Sigmoid colon (tissue), 7 donors: ENCODE results near the gene TOMT. TPM values are rescaled to one million over a fixed set of nuclear protein-coding genes. Genes with fewer than 3 reads are reported as not detected.
A peak's percentile ranks its signal among the peaks of the same experiment; 100 is the strongest.

ENCODE experiments used
- DNase-seq: peaks from one replicate; pipeline ENCODE4 v3.0.0-alpha.2; 2019
- H3K27ac ChIP-seq, 4 donors: fragments of 200-600 bp; sonication (generic); one replicate each; pipeline ENCODE4 v1.5.1; 2016 to 2019; ENCODE audit warnings: mild to moderate bottlenecking in 1 of 4
- H3K27me3 ChIP-seq, 3 donors: fragments of 200-600 bp; sonication (generic); one replicate each; pipeline ENCODE4 v1.5.1; 2019; ENCODE audit warnings: mild to moderate bottlenecking in 1 of 3
- H3K36me3 ChIP-seq, 4 donors: fragments of 200-600 bp; sonication (generic); one replicate each; pipeline ENCODE4 v1.5.1; 2016 to 2019
- H3K4me1 ChIP-seq, 4 donors: fragments of 200-600 bp; sonication (generic); one replicate each; pipeline ENCODE4 v1.5.1; 2017 to 2019
- H3K4me3 ChIP-seq, 4 donors: fragments of 200-600 bp; sonication (generic); one replicate each; pipeline ENCODE4 v1.5.1; 2017 to 2019; ENCODE audit warnings: mild to moderate bottlenecking in 2 of 4, moderate library complexity in 1 of 4
- H3K9me3 ChIP-seq, 4 donors: fragments of 200-600 bp in 3 of 4; sonication (generic) in 3 of 4; one replicate each; pipeline versions ENCODE4 v1.5.1 to v1.6.1; 2013 to 2019
- EP300 ChIP-seq, 4 donors: sonication (generic); formaldehyde crosslinking; IDR thresholded peaks; one replicate each; pipeline ENCODE4 v1.6.1; 2017; ENCODE audit warnings: antibody characterized with exemption in 4 of 4
- POLR2A ChIP-seq, 2 donors: fragments of 450-650 bp; IDR thresholded peaks; one replicate each; pipeline ENCODE4 v1.6.1; 2016; ENCODE audit warnings: antibody characterized with exemption in 2 of 2, mild to moderate bottlenecking in 2 of 2, moderate library complexity in 2 of 2
- POLR2AphosphoS5 ChIP-seq, 4 donors: sonication (generic); formaldehyde crosslinking; IDR thresholded peaks; one replicate each; pipeline ENCODE4 v1.6.1; 2017; ENCODE audit warnings: antibody characterized with exemption in 4 of 4
- WGBS, 2 donors: extraction: QIAGEN DNeasy Blood & Tissue Kit; methylation state at CpG; one replicate each; pipeline ENCODE4 v1.1.7; 2013; 5-methylcytosine and 5-hydroxymethylcytosine counted together
- intact Hi-C: fragments of 100-400 bp; cut with DNase I; formaldehyde crosslinking; loops from one replicate; pipeline ENCODE4 v1.15.1; 2023
- polyA plus RNA-seq, 3 donors: library from polyadenylated mRNA; stranded (reverse); fragments of 200-250 nt; gene quantifications; one replicate each; pipeline ENCODE4 v1.2.3, GENCODE V29; 2013
- total RNA-seq, 4 donors: library from RNA; depleted of rRNA; stranded (reverse); fragments of >200 nt; gene quantifications; one replicate each; pipeline ENCODE4 v1.1.0, GENCODE V29; 2016
- TF ChIP-seq, protein P1 (sequence below), 4 experiments: fragments of 450-650 bp in 3 of 4; fragments of 200-600 bp in 1 of 4; IDR thresholded peaks; one replicate each; pipeline ENCODE4 v1.5.1; 2016 to 2019; ENCODE audit warnings: antibody characterized with exemption in 4 of 4, mild to moderate bottlenecking in 3 of 4, moderate library complexity in 2 of 4
- donor health status: healthy with polysubstance abuse.
- donor health status: Bipolar disorder and iron deficiency.
- donor health status: healthy.

TOMT gene
- total and polyA plus RNA-seq, 7 donors: not detected

DNA sequence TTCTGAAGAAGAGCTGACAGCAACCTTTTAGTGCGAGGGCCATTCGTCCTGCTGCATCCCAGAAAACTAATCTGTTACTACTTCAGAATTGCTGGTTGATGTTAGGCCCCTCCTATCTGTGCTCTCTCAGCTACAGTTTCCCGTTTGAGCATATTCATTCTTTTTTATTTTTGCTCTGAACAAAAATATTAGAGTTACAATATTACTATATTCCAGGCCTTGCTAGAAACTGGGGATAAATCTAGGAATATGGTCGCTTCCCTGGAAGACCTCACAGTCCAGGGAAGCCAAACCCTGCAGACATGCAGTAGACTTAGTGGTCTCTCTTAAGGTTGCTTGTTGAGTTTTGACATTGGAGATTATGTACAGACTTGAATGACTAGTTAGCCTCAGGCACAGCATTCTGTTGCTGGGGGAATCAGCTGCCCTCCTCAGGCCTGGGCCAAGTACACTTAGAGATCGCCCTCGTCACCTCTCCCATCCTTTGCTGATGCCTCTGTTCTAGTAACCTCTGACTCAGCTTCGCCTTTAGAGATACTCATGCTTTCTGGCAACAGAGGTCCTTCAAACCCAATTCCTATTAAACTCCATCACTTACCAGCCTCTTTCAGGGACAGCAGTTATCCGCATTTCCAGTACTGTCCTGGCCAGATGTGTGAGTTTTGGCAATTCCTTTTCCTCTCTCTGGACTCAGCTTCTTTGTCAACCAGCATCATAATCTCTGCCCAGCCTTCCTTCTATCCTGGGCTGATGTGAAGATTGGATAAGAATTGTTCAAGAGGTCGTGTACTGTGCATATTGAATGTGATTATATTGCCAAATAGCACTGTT lies 7.5 kb downstream of the TOMT start:
- Histone ChIP-seq H3K4me3 (peak overlapping the region; percentile 56 to 68 (median 62)), H3K9me3 (no peaks in the 10 kb centered on the region), H3K27ac (peak overlapping the region; percentile 91 to 98 (median 96)), H3K4me1 (peaks cover 0 to 19% (median 13%) of the 10 kb centered on the region in 4 donors), H3K36me3 (peaks cover 0 to 26% (median 4%) of the 10 kb centered on the region in 4 donors), H3K27me3 (no peaks in the 10 kb centered on the region)
- intact Hi-C loops: loop anchor here (1.0 to 10.0 kb wide), 5 partner anchors 32 to 322 kb away; partner anchors contain the start of genes CLPB, INPPL1, LRRC51 and NUMA1
- TF ChIP-seq, protein P1, sequence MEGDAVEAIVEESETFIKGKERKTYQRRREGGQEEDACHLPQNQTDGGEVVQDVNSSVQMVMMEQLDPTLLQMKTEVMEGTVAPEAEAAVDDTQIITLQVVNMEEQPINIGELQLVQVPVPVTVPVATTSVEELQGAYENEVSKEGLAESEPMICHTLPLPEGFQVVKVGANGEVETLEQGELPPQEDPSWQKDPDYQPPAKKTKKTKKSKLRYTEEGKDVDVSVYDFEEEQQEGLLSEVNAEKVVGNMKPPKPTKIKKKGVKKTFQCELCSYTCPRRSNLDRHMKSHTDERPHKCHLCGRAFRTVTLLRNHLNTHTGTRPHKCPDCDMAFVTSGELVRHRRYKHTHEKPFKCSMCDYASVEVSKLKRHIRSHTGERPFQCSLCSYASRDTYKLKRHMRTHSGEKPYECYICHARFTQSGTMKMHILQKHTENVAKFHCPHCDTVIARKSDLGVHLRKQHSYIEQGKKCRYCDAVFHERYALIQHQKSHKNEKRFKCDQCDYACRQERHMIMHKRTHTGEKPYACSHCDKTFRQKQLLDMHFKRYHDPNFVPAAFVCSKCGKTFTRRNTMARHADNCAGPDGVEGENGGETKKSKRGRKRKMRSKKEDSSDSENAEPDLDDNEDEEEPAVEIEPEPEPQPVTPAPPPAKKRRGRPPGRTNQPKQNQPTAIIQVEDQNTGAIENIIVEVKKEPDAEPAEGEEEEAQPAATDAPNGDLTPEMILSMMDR (IDR thresholded peaks at IDR 0.05): no peak
- no peak for TF ChIP-seq EP300 (IDR thresholded peaks at IDR 0.05)
- TF ChIP-seq POLR2AphosphoS5 (IDR thresholded peaks at IDR 0.05): no peak
- TF ChIP-seq POLR2A (IDR thresholded peaks at IDR 0.05): no peak
- no peak for DNase-seq
- 65 to 66% methylated on average over 9 of the region's 9 CpGs for WGBS, 2 donors

DNA sequence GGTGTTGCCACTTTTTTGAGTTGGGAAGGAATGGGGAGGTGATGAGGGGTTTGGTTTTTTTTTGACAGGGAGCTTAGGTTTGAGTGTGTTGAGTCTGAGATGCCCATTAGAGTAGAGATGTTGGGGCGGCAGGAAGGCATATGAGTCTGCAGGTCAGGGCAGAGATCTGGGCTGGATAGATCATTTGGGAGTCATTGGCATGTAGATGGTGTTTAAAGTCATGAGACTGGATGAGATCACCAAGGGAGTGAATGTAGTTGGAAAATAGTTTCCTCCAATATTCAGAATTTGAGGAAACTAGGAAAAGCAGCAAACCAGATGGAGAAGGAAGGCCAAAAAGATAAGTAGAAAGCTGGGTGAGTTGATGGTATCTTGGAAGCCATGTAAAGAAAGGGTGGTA lies 8.8 kb downstream of the TOMT start:
- TF ChIP-seq, protein P1 (IDR thresholded peaks at IDR 0.05): no peak
- TF ChIP-seq POLR2A (IDR thresholded peaks at IDR 0.05): no peak
- TF ChIP-seq EP300 (IDR thresholded peaks at IDR 0.05): no peak
- TF ChIP-seq POLR2AphosphoS5 (IDR thresholded peaks at IDR 0.05): no peak
- peaks cover 0 to 12% (median 1%) of the 10 kb centered on the region in 4 donors for H3K36me3 ChIP-seq
- 94 to 96% methylated on average over 1 of the region's 1 CpG for WGBS, 2 donors
- H3K9me3 ChIP-seq: no peaks in the 10 kb centered on the region
- no peaks in the 10 kb centered on the region for H3K27me3 ChIP-seq
- no peak for DNase-seq
- intact Hi-C loops: loop anchor here (5.0 to 10.0 kb wide), 2 partner anchors 108 to 320 kb away; partner anchors contain the start of genes CLPB and INPPL1
- peaks cover 0 to 19% (median 13%) of the 10 kb centered on the region in 4 donors for H3K4me1 ChIP-seq
- no peak overlapping the region for H3K4me3 ChIP-seq
- no peak overlapping the region for H3K27ac ChIP-seq

DNA sequence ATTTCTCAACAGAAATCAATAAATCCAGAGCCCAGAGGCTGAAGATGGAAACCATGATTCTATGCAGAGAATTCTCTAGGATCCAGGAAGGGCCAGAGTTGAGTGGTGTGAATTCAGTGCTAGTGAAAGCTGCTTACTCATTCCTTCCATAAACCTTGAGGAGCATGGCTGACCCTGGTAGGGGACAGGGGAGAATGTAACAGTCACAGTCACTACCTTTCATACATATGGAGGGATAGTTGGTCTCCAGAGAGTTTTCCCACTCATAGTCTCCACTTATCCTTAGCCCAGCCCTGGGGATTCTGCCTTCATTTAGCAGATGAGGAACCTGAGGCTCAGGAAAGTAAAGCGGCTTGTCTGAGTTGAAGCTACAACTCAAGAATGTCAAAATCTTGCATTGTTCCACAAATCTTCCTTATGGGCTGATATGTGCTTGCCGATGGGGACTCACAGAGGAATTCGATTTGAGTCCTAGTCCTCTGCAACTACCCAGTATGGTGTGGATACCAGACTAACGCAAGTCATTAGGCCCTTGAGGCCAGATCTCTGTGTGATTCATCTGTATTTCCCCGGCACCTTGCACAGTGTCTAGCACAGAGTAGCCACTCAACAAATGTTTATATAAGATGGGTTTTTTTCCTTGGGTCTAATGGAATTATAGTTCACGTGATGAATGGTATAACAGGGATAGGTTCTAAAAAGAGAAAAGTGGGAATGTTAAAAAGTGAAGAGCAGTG lies 10.5 kb downstream of the TOMT start:
- H3K27ac ChIP-seq: no peak overlapping the region
- no peaks in the 10 kb centered on the region for H3K36me3 ChIP-seq
- peaks cover 0 to 15% (median 9%) of the 10 kb centered on the region in 4 donors for H3K4me1 ChIP-seq
- no peak for DNase-seq
- no peaks in the 10 kb centered on the region for H3K27me3 ChIP-seq
- H3K9me3 ChIP-seq: no peaks in the 10 kb centered on the region
- WGBS, 2 donors: 94 to 95% methylated on average over 6 of the region's 6 CpGs
- no peak for TF ChIP-seq POLR2AphosphoS5 (IDR thresholded peaks at IDR 0.05)
- no peak for TF ChIP-seq EP300 (IDR thresholded peaks at IDR 0.05)
- TF ChIP-seq POLR2A (IDR thresholded peaks at IDR 0.05): no peak
- TF ChIP-seq, protein P1 (IDR thresholded peaks at IDR 0.05): no peak
- intact Hi-C loops: loop anchor here (10.0 kb wide), 1 partner anchor 319 kb away; the partner anchor contains the start of gene CLPB
- no peak overlapping the region for H3K4me3 ChIP-seq

DNA sequence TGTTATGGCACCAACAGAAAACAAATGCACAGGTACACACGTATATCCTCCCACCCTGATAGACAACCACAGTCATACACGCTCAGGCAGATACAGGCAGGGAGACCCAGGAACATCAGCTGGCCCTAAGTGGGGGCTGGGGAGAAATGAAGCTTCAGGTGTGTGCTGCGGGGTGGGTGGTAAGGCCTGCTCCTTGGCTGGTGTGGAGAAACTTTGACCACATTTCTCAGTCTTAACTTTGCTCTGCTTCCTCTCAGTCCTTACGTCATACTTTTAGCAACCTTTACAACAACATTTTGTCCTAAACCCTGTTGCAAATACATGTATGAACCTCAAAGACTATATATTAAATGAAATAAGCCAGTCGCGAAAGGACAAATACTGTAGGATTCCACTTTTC lies 13.5 kb downstream of the TOMT start:
- no peaks in the 10 kb centered on the region for H3K27me3 ChIP-seq
- H3K36me3 ChIP-seq: no peaks in the 10 kb centered on the region
- TF ChIP-seq EP300 (IDR thresholded peaks at IDR 0.05) (no peak), POLR2AphosphoS5 (IDR thresholded peaks at IDR 0.05) (no peak), POLR2A (IDR thresholded peaks at IDR 0.05) (no peak)
- TF ChIP-seq, protein P1 (IDR thresholded peaks at IDR 0.05): no peak
- no peak overlapping the region for H3K27ac ChIP-seq
- intact Hi-C loops: loop anchor here (10.0 kb wide), 1 partner anchor 316 kb away; the partner anchor contains the start of gene CLPB
- no peaks in the 10 kb centered on the region for H3K4me1 ChIP-seq
- no peak for DNase-seq
- no peaks in the 10 kb centered on the region for H3K9me3 ChIP-seq
- whole genome bisulfite sequencing, 2 donors: 84 to 85% methylated on average over 6 of the region's 6 CpGs
- no peak overlapping the region for H3K4me3 ChIP-seq
